Gastrocnemius medialis (tissue), 4 donors: ENCODE results near the gene PIWIL1.

Experiments
- POLR2A ChIP-seq, 2 donors: fragments of 450-650 bp; IDR thresholded peaks; one replicate each; pipeline ENCODE4 v1.6.1; 2017; ENCODE audit warnings: antibody characterized with exemption in 2 of 2, mild to moderate bottlenecking in 2 of 2, moderate library complexity in 2 of 2
- TF ChIP-seq, protein P1 (sequence below), 5 experiments: fragments of 450-650 bp in 3 of 5; fragments of 200-600 bp in 2 of 5; sonication (generic) in 2 of 5; IDR thresholded peaks in 4 of 5; conservative IDR thresholded peaks in 1 of 5; 1 replicate in 4 of 5; 2 replicates in 1 of 5; pipeline ENCODE4 v1.5.1; 2016 to 2019; ENCODE audit warnings: antibody characterized with exemption in 5 of 5, mild to moderate bottlenecking in 3 of 5, moderate library complexity in 3 of 5

DNA sequence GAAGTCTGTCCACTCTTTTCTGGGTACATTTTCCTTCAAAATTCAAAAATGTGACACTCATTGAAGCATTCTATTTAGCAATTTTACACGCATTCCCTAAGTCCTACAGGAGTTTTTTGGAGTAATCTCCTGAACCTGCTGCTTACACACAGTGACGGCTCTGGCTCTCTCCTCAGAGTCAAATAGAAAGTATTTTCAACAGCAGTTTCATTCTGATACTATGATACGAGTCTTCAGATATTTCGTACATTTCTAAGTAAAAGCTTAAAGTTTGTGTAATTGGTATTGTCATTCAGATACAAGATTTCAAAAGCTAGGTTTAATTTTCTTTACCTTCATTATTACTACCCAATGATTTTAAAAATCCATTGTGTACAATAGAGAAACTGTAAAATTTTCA lies 36.4 kb downstream of the PIWIL1 start:
- TF ChIP-seq, protein P1, sequence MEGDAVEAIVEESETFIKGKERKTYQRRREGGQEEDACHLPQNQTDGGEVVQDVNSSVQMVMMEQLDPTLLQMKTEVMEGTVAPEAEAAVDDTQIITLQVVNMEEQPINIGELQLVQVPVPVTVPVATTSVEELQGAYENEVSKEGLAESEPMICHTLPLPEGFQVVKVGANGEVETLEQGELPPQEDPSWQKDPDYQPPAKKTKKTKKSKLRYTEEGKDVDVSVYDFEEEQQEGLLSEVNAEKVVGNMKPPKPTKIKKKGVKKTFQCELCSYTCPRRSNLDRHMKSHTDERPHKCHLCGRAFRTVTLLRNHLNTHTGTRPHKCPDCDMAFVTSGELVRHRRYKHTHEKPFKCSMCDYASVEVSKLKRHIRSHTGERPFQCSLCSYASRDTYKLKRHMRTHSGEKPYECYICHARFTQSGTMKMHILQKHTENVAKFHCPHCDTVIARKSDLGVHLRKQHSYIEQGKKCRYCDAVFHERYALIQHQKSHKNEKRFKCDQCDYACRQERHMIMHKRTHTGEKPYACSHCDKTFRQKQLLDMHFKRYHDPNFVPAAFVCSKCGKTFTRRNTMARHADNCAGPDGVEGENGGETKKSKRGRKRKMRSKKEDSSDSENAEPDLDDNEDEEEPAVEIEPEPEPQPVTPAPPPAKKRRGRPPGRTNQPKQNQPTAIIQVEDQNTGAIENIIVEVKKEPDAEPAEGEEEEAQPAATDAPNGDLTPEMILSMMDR (IDR thresholded peaks at IDR 0.05 in 4 of 5, conservative IDR thresholded peaks at IDR 0.05 in 1 of 5), result no peak
- no peak for TF ChIP-seq POLR2A (IDR thresholded peaks at IDR 0.05)
